H9 (cell line): Measurements from ENCODE around the gene CLINT1. TPM values are rescaled to one million over a fixed set of nuclear protein-coding genes. Genes with fewer than 3 reads are reported as not detected.

Experiments
- DNase-seq: peaks from one replicate; pipeline ENCODE4 v3.0.0-alpha.2; 2017
- H2AFZ ChIP-seq: one replicate; pipeline ENCODE4 v1.6.1; 2013; ENCODE audit warnings: mild to moderate bottlenecking, low read length, control low read depth, moderate library complexity
- H2AK5ac ChIP-seq: 2 replicates; pipeline ENCODE4 v1.6.1; 2013; ENCODE audit warnings: low read length, control low read depth, mixed read lengths; ENCODE audit not compliant: insufficient read length
- H2BK120ac ChIP-seq: one replicate; pipeline ENCODE4 v1.6.1; 2013; ENCODE audit warnings: low read depth, mild to moderate bottlenecking, low read length, control low read depth, inconsistent platforms; ENCODE audit not compliant: poor library complexity, severe bottlenecking
- H2BK12ac ChIP-seq: 2 replicates; pipeline ENCODE4 v1.6.1; 2013; ENCODE audit warnings: low read length, control low read depth, mixed read lengths, low read depth; ENCODE audit not compliant: insufficient read length
- H2BK15ac ChIP-seq: 2 replicates; pipeline ENCODE4 v1.6.1; 2013; ENCODE audit warnings: low read depth, low read length, control low read depth
- H2BK20ac ChIP-seq: one replicate; pipeline ENCODE4 v1.6.1; 2013; ENCODE audit warnings: low read depth, mild to moderate bottlenecking, low read length, control low read depth, inconsistent platforms; ENCODE audit not compliant: poor library complexity, severe bottlenecking
- H2BK5ac ChIP-seq: 2 replicates; pipeline ENCODE4 v1.6.1; 2013; ENCODE audit warnings: low read length, control low read depth, mixed read lengths; ENCODE audit not compliant: insufficient read length
- H3K14ac ChIP-seq: 2 replicates; pipeline ENCODE4 v1.6.1; 2013; ENCODE audit warnings: low read length, control low read depth; ENCODE audit not compliant: insufficient read depth
- H3K18ac ChIP-seq: 2 replicates; pipeline ENCODE4 v1.6.1; 2013; ENCODE audit warnings: low read depth, mild to moderate bottlenecking, mixed read lengths, low read length, control low read depth; ENCODE audit not compliant: insufficient read length
- H3K23ac ChIP-seq: 2 replicates; pipeline ENCODE4 v1.6.1; 2013; ENCODE audit warnings: low read length, control low read depth, mixed read lengths, low read depth; ENCODE audit not compliant: insufficient read length
- H3K23me2 ChIP-seq: 2 replicates; pipeline ENCODE4 v1.6.1; 2013; ENCODE audit warnings: low read depth, mild to moderate bottlenecking, mixed read lengths, low read length, control low read depth; ENCODE audit not compliant: insufficient read length, poor library complexity, severe bottlenecking
- H3K27ac ChIP-seq: 2 replicates; pipeline ENCODE4 v1.5.1; 2013; ENCODE audit warnings: low read length, control low read depth, mixed read lengths, low read depth; ENCODE audit not compliant: insufficient read length
- H3K27me3 ChIP-seq: 2 replicates; pipeline ENCODE4 v1.6.1; 2013; ENCODE audit warnings: low read length, control low read depth, inconsistent platforms; ENCODE audit not compliant: insufficient read depth
- H3K4ac ChIP-seq: 2 replicates; pipeline ENCODE4 v1.6.1; 2013; ENCODE audit warnings: low read depth, mild to moderate bottlenecking, control low read depth, inconsistent platforms, low read length, moderate library complexity
- H3K4me1 ChIP-seq: 2 replicates; pipeline ENCODE4 v1.6.1; 2013; ENCODE audit warnings: low read length, control low read depth, inconsistent platforms; ENCODE audit not compliant: insufficient read depth
- H3K4me2 ChIP-seq: 2 replicates; pipeline ENCODE4 v1.6.1; 2013; ENCODE audit warnings: low read length, control low read depth, mixed read lengths; ENCODE audit not compliant: insufficient read length, insufficient read depth
- H3K56ac ChIP-seq: 2 replicates; pipeline ENCODE4 v1.6.1; 2013; ENCODE audit warnings: low read depth, mild to moderate bottlenecking, mixed read lengths, low read length, control low read depth; ENCODE audit not compliant: insufficient read length
- H3K79me1 ChIP-seq: 2 replicates; pipeline ENCODE4 v1.6.1; 2013; ENCODE audit warnings: low read depth, mild to moderate bottlenecking, moderate library complexity, low read length, control low read depth, inconsistent platforms; ENCODE audit not compliant: insufficient read depth, poor library complexity, severe bottlenecking
- H3K79me2 ChIP-seq: 2 replicates; pipeline ENCODE4 v1.6.1; 2013; ENCODE audit warnings: low read length, control low read depth, inconsistent platforms; ENCODE audit not compliant: insufficient read depth
- H3K9ac ChIP-seq: 2 replicates; pipeline ENCODE4 v1.6.1; 2013; ENCODE audit warnings: low read length, control low read depth, mixed read lengths; ENCODE audit not compliant: insufficient read length; ENCODE audit errors: extremely low read depth
- H3K9me3 ChIP-seq: one replicate; pipeline ENCODE4 v1.6.1; 2013; ENCODE audit warnings: low read depth, low read length, inconsistent platforms; ENCODE audit not compliant: control insufficient read depth
- H3T11ph ChIP-seq: one replicate; pipeline ENCODE4 v1.6.1; 2013; ENCODE audit warnings: mild to moderate bottlenecking, low read length, control low read depth, inconsistent platforms
- H4K20me1 ChIP-seq: one replicate; pipeline ENCODE4 v1.6.1; 2013; ENCODE audit not compliant: control insufficient read depth, insufficient read length, insufficient read depth
- H4K5ac ChIP-seq: 2 replicates; pipeline ENCODE4 v1.6.1; 2013; ENCODE audit warnings: low read depth, mild to moderate bottlenecking, mixed read lengths, low read length, control low read depth; ENCODE audit not compliant: insufficient read length
- H4K8ac ChIP-seq: replicated peaks from 2 replicates; pipeline ENCODE4 v1.6.1; 2013; ENCODE audit warnings: low read length, control low read depth, mixed read lengths, low read depth; ENCODE audit not compliant: insufficient read length
- H4K91ac ChIP-seq: 2 replicates; pipeline ENCODE4 v1.6.1; 2013; ENCODE audit warnings: low read depth, mild to moderate bottlenecking, moderate library complexity, mixed read lengths, low read length, control low read depth; ENCODE audit not compliant: insufficient read length
- H3K27ac Mint-ChIP-seq, 3 experiments: 2 replicates in 2 of 3; 3 replicates in 1 of 3; pipeline ENCODE4 v1.8.0; 2020 to 2021; ENCODE audit warnings: mixed read lengths in 3 of 3, mild to moderate bottlenecking in 1 of 3, moderate library complexity in 1 of 3
- H3K27me3 Mint-ChIP-seq: 2 replicates; pipeline ENCODE4 v1.8.0; 2021; ENCODE audit warnings: low read depth, mild to moderate bottlenecking, moderate library complexity, mixed read lengths
- H3K36me3 Mint-ChIP-seq, 3 experiments: 2 replicates in 2 of 3; 3 replicates in 1 of 3; pipeline ENCODE4 v1.8.0; 2020 to 2021; ENCODE audit warnings: low read depth in 3 of 3, mixed read lengths in 3 of 3; ENCODE audit not compliant: insufficient read depth in 1 of 3
- H3K4me1 Mint-ChIP-seq, 2 experiments: 2 replicates each; pipeline ENCODE4 v1.8.0; 2020; ENCODE audit warnings: mixed read lengths in 2 of 2
- H3K4me3 Mint-ChIP-seq, 2 experiments: 2 replicates in 1 of 2; 3 replicates in 1 of 2; pipeline ENCODE4 v1.8.0; 2020 to 2021; ENCODE audit warnings: mild to moderate bottlenecking in 2 of 2, mixed read lengths in 2 of 2, moderate library complexity in 1 of 2
- H3K9me3 Mint-ChIP-seq, 2 experiments: 2 replicates in 1 of 2; 3 replicates in 1 of 2; pipeline ENCODE4 v1.8.0; 2020; ENCODE audit warnings: mild to moderate bottlenecking in 2 of 2, mixed read lengths in 2 of 2, moderate library complexity in 1 of 2
- WGBS: extraction: QIAGEN DNeasy Blood & Tissue Kit; methylation state at CpG from one replicate; pipeline ENCODE4 v1.1.7; 2013; ENCODE audit warnings: missing lambda C conversion rate, low lambda C conversion rate, mixed read lengths; ENCODE audit not compliant: insufficient read length; ENCODE audit errors: extremely low coverage; 5-methylcytosine and 5-hydroxymethylcytosine counted together
- total RNA-seq: library from RNA; stranded (reverse); gene quantifications from 2 replicates; pipeline ENCODE4 v1.2.1, GENCODE V29; 2021
- TF ChIP-seq, protein P1 (sequence below): fragments of 200-600 bp; sonication (generic); conservative IDR thresholded peaks from 3 replicates; pipeline ENCODE4 v1.8.0; 2021; ENCODE audit warnings: antibody characterized with exemption, mild to moderate bottlenecking

The CLINT1 gene
- total RNA-seq, 1 experiment from 2014 or later: 79.1 TPM

DNA sequence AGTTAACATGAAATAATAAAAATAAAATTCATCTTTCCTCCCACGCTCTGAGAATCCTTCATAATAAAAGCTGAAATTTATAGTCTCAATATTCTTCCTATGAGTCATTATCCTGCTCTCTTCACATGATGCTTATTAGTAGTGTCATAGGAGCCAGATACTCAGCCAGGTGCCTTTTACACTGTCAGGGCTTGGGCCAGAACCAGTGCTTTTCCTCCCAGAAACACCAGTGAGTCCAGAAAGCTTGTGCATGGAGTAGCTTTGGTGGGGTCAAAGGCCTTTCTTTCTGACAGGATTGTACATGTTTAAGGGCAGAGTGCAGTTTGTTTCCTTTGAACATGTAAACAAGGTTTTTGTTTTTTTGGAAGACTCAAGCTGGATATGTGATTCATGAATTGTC lies 108.6 kb downstream of the CLINT1 start:
- no peak overlapping the region for H3K4me3 Mint-ChIP-seq
- H3K56ac ChIP-seq: no peak overlapping the region
- no peak overlapping the region for H2BK20ac ChIP-seq
- H3K9me3 Mint-ChIP-seq: no peaks in the 10 kb centered on the region
- no peaks in the 10 kb centered on the region for H3K4me1 ChIP-seq
- H2BK12ac ChIP-seq: no peak overlapping the region
- no peaks in the 10 kb centered on the region for H3K23me2 ChIP-seq
- TF ChIP-seq, protein P1, sequence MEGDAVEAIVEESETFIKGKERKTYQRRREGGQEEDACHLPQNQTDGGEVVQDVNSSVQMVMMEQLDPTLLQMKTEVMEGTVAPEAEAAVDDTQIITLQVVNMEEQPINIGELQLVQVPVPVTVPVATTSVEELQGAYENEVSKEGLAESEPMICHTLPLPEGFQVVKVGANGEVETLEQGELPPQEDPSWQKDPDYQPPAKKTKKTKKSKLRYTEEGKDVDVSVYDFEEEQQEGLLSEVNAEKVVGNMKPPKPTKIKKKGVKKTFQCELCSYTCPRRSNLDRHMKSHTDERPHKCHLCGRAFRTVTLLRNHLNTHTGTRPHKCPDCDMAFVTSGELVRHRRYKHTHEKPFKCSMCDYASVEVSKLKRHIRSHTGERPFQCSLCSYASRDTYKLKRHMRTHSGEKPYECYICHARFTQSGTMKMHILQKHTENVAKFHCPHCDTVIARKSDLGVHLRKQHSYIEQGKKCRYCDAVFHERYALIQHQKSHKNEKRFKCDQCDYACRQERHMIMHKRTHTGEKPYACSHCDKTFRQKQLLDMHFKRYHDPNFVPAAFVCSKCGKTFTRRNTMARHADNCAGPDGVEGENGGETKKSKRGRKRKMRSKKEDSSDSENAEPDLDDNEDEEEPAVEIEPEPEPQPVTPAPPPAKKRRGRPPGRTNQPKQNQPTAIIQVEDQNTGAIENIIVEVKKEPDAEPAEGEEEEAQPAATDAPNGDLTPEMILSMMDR: no peak
- H4K8ac ChIP-seq: no peak overlapping the region
- no peak overlapping the region for H3K14ac ChIP-seq
- no peak overlapping the region for H3K4me2 ChIP-seq
- no peak overlapping the region for H3K18ac ChIP-seq
- no peak overlapping the region for H4K5ac ChIP-seq
- no peak overlapping the region for H2BK120ac ChIP-seq
- no peak overlapping the region; a peak in 1 of 7 replicates for H3K27ac Mint-ChIP-seq
- no peak overlapping the region for H2BK5ac ChIP-seq
- no peak overlapping the region for H3K4ac ChIP-seq
- no peaks in the 10 kb centered on the region for H4K20me1 ChIP-seq
- H3K36me3 Mint-ChIP-seq: peaks cover 0 to 8% (median 3%) of the 10 kb centered on the region in 3 experiments; a peak in 3 of 7 replicates
- H3K9ac ChIP-seq: no peak overlapping the region
- no peak overlapping the region for H4K91ac ChIP-seq
- no peak overlapping the region for H2BK15ac ChIP-seq
- H3T11ph ChIP-seq: no peak overlapping the region
- peaks cover 4 to 5% of the 10 kb centered on the region in 2 experiments; a peak in 3 of 4 replicates for H3K4me1 Mint-ChIP-seq
- no peaks in the 10 kb centered on the region for H3K79me1 ChIP-seq
- WGBS: no CpG with 5 or more reads among the region's 1 CpG
- no peaks in the 10 kb centered on the region; the same call in 1 of the 2 replicates for H3K27me3 ChIP-seq
- no peak overlapping the region for H2AFZ ChIP-seq
- H3K27me3 Mint-ChIP-seq: peaks cover 3% of the 10 kb centered on the region
- H3K9me3 ChIP-seq: no peaks in the 10 kb centered on the region
- H3K27ac ChIP-seq: no peak overlapping the region
- H3K23ac ChIP-seq: no peak overlapping the region
- H3K79me2 ChIP-seq: no peaks in the 10 kb centered on the region
- H2AK5ac ChIP-seq: no peak overlapping the region
- no peak for DNase-seq
